Prostate gland (tissue), 2 donors: ENCODE data around the gene GLIS1. TPM values are rescaled to one million over a fixed set of nuclear protein-coding genes. Genes with fewer than 3 reads are reported as not detected.

ENCODE experiments used
- DNase-seq: peaks from one replicate; pipeline ENCODE4 v3.0.0-alpha.2; 2019; ENCODE audit warnings: low spot score
- H3K27ac ChIP-seq, 2 donors: fragments of 200-600 bp; sonication (generic); 2 replicates each; pipeline ENCODE4 v1.5.1; 2017 to 2019
- H3K27me3 ChIP-seq: fragments of 200-600 bp; sonication (generic); replicated peaks from 2 replicates; pipeline ENCODE4 v1.5.1; 2019; ENCODE audit not compliant: insufficient read depth
- H3K36me3 ChIP-seq, 2 donors: fragments of 200-600 bp; sonication (generic); 1 replicate in 1 of 2; 2 replicates in 1 of 2; pipeline versions ENCODE4 v1.5.1 to v1.8.1; 2017 to 2019
- H3K4me1 ChIP-seq: fragments of 200-600 bp; sonication (generic); replicated peaks from 2 replicates; pipeline ENCODE4 v1.5.1; 2019
- H3K4me3 ChIP-seq, 2 donors: fragments of 200-600 bp; sonication (generic); 2 replicates each; pipeline ENCODE4 v1.5.1; 2017 to 2019
- H3K9me3 ChIP-seq: fragments of 200-600 bp; sonication (generic); 2 replicates; pipeline ENCODE4 v1.5.1; 2017
- POLR2A ChIP-seq: fragments of 450-650 bp; IDR thresholded peaks from one replicate; pipeline ENCODE4 v1.6.1; 2016; ENCODE audit warnings: antibody characterized with exemption, mild to moderate bottlenecking
- POLR2AphosphoS5 ChIP-seq: sonication (generic); formaldehyde crosslinking; IDR thresholded peaks from one replicate; pipeline ENCODE4 v1.6.1; 2017; ENCODE audit warnings: antibody characterized with exemption
- WGBS: methylation state at CpG from one replicate; pipeline ENCODE4 v1.1.5; 2018; 5-methylcytosine and 5-hydroxymethylcytosine counted together
- intact Hi-C: fragments of 100-400 bp; cut with DNase I; formaldehyde crosslinking; loops from one replicate; pipeline ENCODE4 v1.14.2; 2022
- total RNA-seq, 2 donors: library from RNA; depleted of rRNA; stranded (reverse); fragments of >200 nt; gene quantifications; one replicate each; pipeline ENCODE4 v1.1.0, GENCODE V29; 2016
- TF ChIP-seq, protein P1 (sequence below), 4 experiments: fragments of 200-600 bp in 2 of 4; fragments of 450-650 bp in 2 of 4; sonication (generic) in 2 of 4; IDR thresholded peaks; 1 replicate in 3 of 4; 2 replicates in 1 of 4; pipeline ENCODE4 v1.5.1; 2016 to 2019; ENCODE audit warnings: antibody characterized with exemption in 4 of 4, mild to moderate bottlenecking in 2 of 4, moderate library complexity in 2 of 4

The GLIS1 gene
- total RNA-seq, 2 donors from 2014 or later, result 1.1 to 8.1 TPM

DNA sequence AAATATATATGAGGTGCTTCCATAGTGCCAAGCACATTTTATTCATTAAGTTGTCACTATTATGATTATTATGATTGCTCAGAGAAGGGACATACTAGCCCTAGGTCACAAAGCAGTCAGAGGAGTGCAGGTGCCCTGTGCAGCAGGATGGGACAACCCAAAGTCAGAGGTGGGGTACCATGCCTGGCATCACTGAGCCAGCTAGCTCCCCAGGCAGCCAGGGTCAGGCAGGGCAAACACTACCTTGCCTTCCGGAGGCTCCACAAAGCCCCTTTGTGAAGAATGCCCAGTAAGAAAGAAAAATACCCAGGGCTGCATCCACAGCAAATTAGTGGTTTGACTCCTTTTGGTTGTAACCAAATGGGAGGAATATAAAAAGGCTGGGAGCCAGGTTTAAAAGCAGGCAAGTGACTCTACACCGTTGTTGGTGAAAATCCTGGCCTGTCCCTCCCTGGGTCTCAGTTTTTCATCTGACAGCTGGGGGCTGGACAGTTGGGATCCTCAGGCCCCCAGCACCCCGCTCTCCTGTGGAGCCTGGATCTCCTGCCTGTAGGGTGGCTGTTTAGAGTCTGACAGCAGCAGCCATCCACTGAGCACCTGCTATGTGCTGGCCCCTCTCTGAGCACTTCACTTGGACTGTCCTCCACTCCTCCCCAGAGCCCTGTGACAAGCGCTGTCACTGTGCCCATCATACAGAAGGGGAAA lies 98.8 kb downstream of the GLIS1 start:
- WGBS, result 86% methylated on average over 4 of the region's 4 CpGs
- Histone ChIP-seq H3K4me1 (no peaks in the 10 kb centered on the region), H3K27ac (no peak overlapping the region), H3K9me3 (no peaks in the 10 kb centered on the region), H3K27me3 (no peaks in the 10 kb centered on the region), H3K36me3 (no peaks in the 10 kb centered on the region), H3K4me3 (no peak overlapping the region)
- intact Hi-C loops, result no loop called here
- no peak for TF ChIP-seq POLR2A
- TF ChIP-seq, protein P1, sequence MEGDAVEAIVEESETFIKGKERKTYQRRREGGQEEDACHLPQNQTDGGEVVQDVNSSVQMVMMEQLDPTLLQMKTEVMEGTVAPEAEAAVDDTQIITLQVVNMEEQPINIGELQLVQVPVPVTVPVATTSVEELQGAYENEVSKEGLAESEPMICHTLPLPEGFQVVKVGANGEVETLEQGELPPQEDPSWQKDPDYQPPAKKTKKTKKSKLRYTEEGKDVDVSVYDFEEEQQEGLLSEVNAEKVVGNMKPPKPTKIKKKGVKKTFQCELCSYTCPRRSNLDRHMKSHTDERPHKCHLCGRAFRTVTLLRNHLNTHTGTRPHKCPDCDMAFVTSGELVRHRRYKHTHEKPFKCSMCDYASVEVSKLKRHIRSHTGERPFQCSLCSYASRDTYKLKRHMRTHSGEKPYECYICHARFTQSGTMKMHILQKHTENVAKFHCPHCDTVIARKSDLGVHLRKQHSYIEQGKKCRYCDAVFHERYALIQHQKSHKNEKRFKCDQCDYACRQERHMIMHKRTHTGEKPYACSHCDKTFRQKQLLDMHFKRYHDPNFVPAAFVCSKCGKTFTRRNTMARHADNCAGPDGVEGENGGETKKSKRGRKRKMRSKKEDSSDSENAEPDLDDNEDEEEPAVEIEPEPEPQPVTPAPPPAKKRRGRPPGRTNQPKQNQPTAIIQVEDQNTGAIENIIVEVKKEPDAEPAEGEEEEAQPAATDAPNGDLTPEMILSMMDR (IDR thresholded peaks at IDR 0.05), result no peak
- no peak for TF ChIP-seq POLR2AphosphoS5
- no peak for DNase-seq

- no peak overlapping the region for H3K4me3 ChIP-seq
- peak; percentile 16 for TF ChIP-seq POLR2AphosphoS5
- TF ChIP-seq, protein P1 (IDR thresholded peaks at IDR 0.05), result peak in 2 of 4 experiments; percentile 19 to 37
- TF ChIP-seq POLR2A, result no peak
- no peaks in the 10 kb centered on the region for H3K9me3 ChIP-seq
- H3K4me1 ChIP-seq, result no peaks in the 10 kb centered on the region
- 53% methylated on average over 16 of the region's 16 CpGs for WGBS
- intact Hi-C loops, result no loop called here
- no peaks in the 10 kb centered on the region for H3K36me3 ChIP-seq
- no peak for DNase-seq
- no peak overlapping the region for H3K27ac ChIP-seq
- no peaks in the 10 kb centered on the region for H3K27me3 ChIP-seq
Observed at GRCh38 chr1:53639251-53639763, 99.7 kb downstream of the GLIS1 start.

GRCh38 chr1:53638360-53639035 lies 100.5 kb downstream of the GLIS1 start:
- Histone ChIP-seq H3K36me3 (no peaks in the 10 kb centered on the region), H3K4me1 (no peaks in the 10 kb centered on the region), H3K27ac (no peak overlapping the region), H3K27me3 (no peaks in the 10 kb centered on the region), H3K9me3 (no peaks in the 10 kb centered on the region), H3K4me3 (no peak overlapping the region)
- intact Hi-C loops, result no loop called here
- 89% methylated on average over 8 of the region's 8 CpGs for WGBS
- TF ChIP-seq, protein P1 (IDR thresholded peaks at IDR 0.05), result no peak
- no peak for DNase-seq

GRCh38 chr1:53637511-53638359 lies 101.2 kb downstream of the GLIS1 start:
- H3K27me3 ChIP-seq, result no peaks in the 10 kb centered on the region
- no peaks in the 10 kb centered on the region for H3K4me1 ChIP-seq
- TF ChIP-seq POLR2AphosphoS5 (no peak), POLR2A (no peak)
- TF ChIP-seq, protein P1 (IDR thresholded peaks at IDR 0.05), result no peak
- H3K27ac ChIP-seq, result no peak overlapping the region
- H3K9me3 ChIP-seq, result no peaks in the 10 kb centered on the region
- no peak overlapping the region for H3K4me3 ChIP-seq
- WGBS, result 88% methylated on average over 14 of the region's 14 CpGs
- H3K36me3 ChIP-seq, result no peaks in the 10 kb centered on the region
- intact Hi-C loops, result no loop called here
- no peak for DNase-seq
